SK-N-SH (cell line): ENCODE results near the gene MAPKAP1. TPM values are rescaled to one million over a fixed set of nuclear protein-coding genes. Genes with fewer than 3 reads are reported as not detected.

Source experiments
- CTCF ChIA-PET: fragments of 300-600, 350-600 bp; formaldehyde crosslinking; extraction: SDS; loops from one replicate; lab custom pipeline; 2021; lab: Yijun Ruan, JAX
- POLR2A ChIA-PET: fragments of 350-600 bp; sonication (Branson Sonifier 250); formaldehyde crosslinking; extraction: SDS; loops from one replicate; lab custom pipeline; 2020; ENCODE audit warnings: antibody characterized with exemption, inconsistent platforms; lab: Yijun Ruan, JAX
- DNase-seq: peaks from one replicate; pipeline ENCODE4 v3.0.0; 2012
- H2AFZ ChIP-seq: fragments of 200-600 bp; sonication (generic); 2 replicates; pipeline ENCODE4 v1.8.1; 2016; ENCODE audit warnings: antibody characterized with exemption, mild to moderate bottlenecking, low read depth
- H3F3A ChIP-seq: fragments of 200-600 bp; sonication (generic); replicated peaks from 2 replicates; pipeline ENCODE3; 2016; ENCODE audit warnings: antibody characterized with exemption, mild to moderate bottlenecking; ENCODE audit not compliant: insufficient read depth
- H3K27ac ChIP-seq, 2 experiments: fragments of 200-500 bp in 1 of 2; fragments of 200-600 bp in 1 of 2; sonication (Bioruptor generic) in 1 of 2; sonication (generic), shearing (Covaris generic) in 1 of 2; 2 replicates each; pipeline versions ENCODE4 v1.5.1 to v1.6.1; 2014 to 2016; ENCODE audit warnings: low read depth in 2 of 2, inconsistent platforms in 1 of 2, low read length in 1 of 2, mild to moderate bottlenecking in 1 of 2, mixed read lengths in 1 of 2
- H3K27me3 ChIP-seq: fragments of 200-600 bp; sonication (generic), shearing (Covaris generic); 2 replicates; pipeline ENCODE4 v1.6.1; 2016; ENCODE audit warnings: mixed run types; ENCODE audit not compliant: insufficient read depth
- H3K36me3 ChIP-seq, 2 experiments: fragments of 200-500 bp in 1 of 2; fragments of 200-600 bp in 1 of 2; sonication (Bioruptor generic) in 1 of 2; sonication (generic) in 1 of 2; replicated peaks in 1 of 2; 2 replicates each; pipeline versions ENCODE3 to v1.5.1; 2014 to 2016; ENCODE audit warnings: low read length in 1 of 2, mild to moderate bottlenecking in 1 of 2; ENCODE audit not compliant: insufficient read depth in 2 of 2, control insufficient read depth in 1 of 2
- H3K4me1 ChIP-seq, 2 experiments: fragments of 200-500 bp in 1 of 2; fragments of 200-600 bp in 1 of 2; sonication (Bioruptor generic) in 1 of 2; sonication (generic), shearing (Covaris generic) in 1 of 2; 2 replicates each; pipeline versions ENCODE4 v1.5.1 to v1.6.1; 2014 to 2016; ENCODE audit warnings: low read depth in 1 of 2, low read length in 1 of 2, mixed run types in 1 of 2; ENCODE audit not compliant: insufficient read depth in 2 of 2, control insufficient read depth in 1 of 2
- H3K4me2 ChIP-seq: fragments of 200-600 bp; sonication (generic), shearing (Covaris generic); 2 replicates; pipeline ENCODE4 v1.6.1; 2017; ENCODE audit warnings: mixed run types
- H3K4me3 ChIP-seq, 2 experiments: fragments of 200-500 bp in 1 of 2; fragments of 200-600 bp in 1 of 2; sonication (Bioruptor generic) in 1 of 2; sonication (generic), shearing (Covaris generic) in 1 of 2; 2 replicates each; pipeline versions ENCODE4 v1.5.1 to v1.8.1; 2014 to 2016; ENCODE audit warnings: low read depth in 2 of 2, inconsistent platforms in 1 of 2, low read length in 1 of 2, mild to moderate bottlenecking in 1 of 2, mixed read lengths in 1 of 2, moderate library complexity in 1 of 2
- H3K79me2 ChIP-seq: fragments of 200-600 bp; sonication (generic); 2 replicates; pipeline ENCODE4 v1.8.1; 2017; ENCODE audit warnings: mild to moderate bottlenecking; ENCODE audit not compliant: insufficient read depth
- H3K9ac ChIP-seq: fragments of 200-600 bp; sonication (generic); 2 replicates; pipeline ENCODE4 v1.6.1; 2017; ENCODE audit warnings: mixed run types
- H3K9me2 ChIP-seq: fragments of 200-600 bp; sonication (generic); 2 replicates; pipeline ENCODE4 v1.6.1; 2017; ENCODE audit warnings: mixed run types
- H3K9me3 ChIP-seq: fragments of 200-600 bp; sonication (generic); 2 replicates; pipeline ENCODE4 v1.6.1; 2017; ENCODE audit warnings: mixed run types, mild to moderate bottlenecking, moderate library complexity
- H4K20me1 ChIP-seq: fragments of 200-600 bp; sonication (generic); 2 replicates; pipeline ENCODE4 v1.6.1; 2017; ENCODE audit warnings: mild to moderate bottlenecking, mixed run types; ENCODE audit not compliant: insufficient read depth
- CHD2 ChIP-seq: fragments of 150-350 bp; IDR thresholded peaks from 2 replicates; pipeline ENCODE4 v1.6.1; 2018; ENCODE audit warnings: low read length; ENCODE audit not compliant: partially characterized antibody
- EP300 ChIP-seq, 2 experiments: IDR thresholded peaks; 2 replicates each; pipeline versions ENCODE4 v1.4.0 to v1.6.1; 2012; ENCODE audit warnings: borderline replicate concordance in 1 of 2, low read depth in 1 of 2, low read length in 1 of 2
- EZH2phosphoT487 ChIP-seq: fragments of 200-600 bp; sonication (generic); IDR thresholded peaks from 2 replicates; pipeline ENCODE4 v1.6.1; 2017; ENCODE audit warnings: low read depth, mixed run types, mild to moderate bottlenecking, antibody characterized with exemption, moderate library complexity, borderline replicate concordance
- FOSL2 ChIP-seq: IDR thresholded peaks from 2 replicates; pipeline ENCODE4 v1.4.0; 2012; ENCODE audit warnings: low read depth, mild to moderate bottlenecking, moderate library complexity, borderline replicate concordance
- FOXJ3 ChIP-seq: sonication (generic); formaldehyde crosslinking; IDR thresholded peaks from 2 replicates; pipeline ENCODE4 v1.5.1; 2020; ENCODE audit warnings: mild to moderate bottlenecking, missing genetic modification reagents
- JUND ChIP-seq: IDR thresholded peaks from 2 replicates; pipeline ENCODE4 v1.4.0; 2012
- MEF2A ChIP-seq: IDR thresholded peaks from 2 replicates; pipeline ENCODE4 v1.4.0; 2012; ENCODE audit warnings: low read depth, borderline replicate concordance
- MXI1 ChIP-seq: IDR thresholded peaks from 2 replicates; pipeline ENCODE4 v1.6.1; 2012; ENCODE audit warnings: mild to moderate bottlenecking, low read depth, low read length, improper control_type of control experiment
- NFIC ChIP-seq: IDR thresholded peaks from 2 replicates; pipeline ENCODE4 v1.4.0; 2012; ENCODE audit warnings: borderline replicate concordance
- RAD21 ChIP-seq: IDR thresholded peaks from 2 replicates; pipeline ENCODE4 v1.6.1; 2012; ENCODE audit warnings: mild to moderate bottlenecking, low read length
- RCOR1 ChIP-seq: fragments of 150-350 bp; IDR thresholded peaks from 2 replicates; pipeline ENCODE4 v1.6.1; 2017; ENCODE audit warnings: antibody characterized with exemption, low read length
- SIN3A ChIP-seq: IDR thresholded peaks from 2 replicates; pipeline ENCODE4 v1.6.1; 2012; ENCODE audit warnings: low read depth, mild to moderate bottlenecking, low read length, moderate library complexity, borderline replicate concordance
- YY1 ChIP-seq: IDR thresholded peaks from 2 replicates; pipeline ENCODE4 v1.4.0; 2012; ENCODE audit warnings: low read depth, mild to moderate bottlenecking
- WGBS: methylation state at CpG from one replicate; pipeline ENCODE4 v1.1.6; 2017; ENCODE audit warnings: low lambda C conversion rate; 5-methylcytosine and 5-hydroxymethylcytosine counted together
- polyA plus RNA-seq, 3 experiments: library from polyadenylated mRNA; depleted of rRNA; stranded (reverse); fragments of >200 nt; gene quantifications; 2 replicates each; pipeline ENCODE4 v1.2.3, GENCODE V29; 2012
- TF ChIP-seq, protein P1 (sequence below): IDR thresholded peaks from 2 replicates; pipeline ENCODE4 v1.4.0; 2012; ENCODE audit warnings: low read depth
- TF ChIP-seq, protein P2 (sequence below): fragments of 150-350 bp; IDR thresholded peaks from 2 replicates; pipeline ENCODE4 v1.6.1; 2016; ENCODE audit warnings: mild to moderate bottlenecking, low read depth, low read length
- TF ChIP-seq, protein P3 (sequence below): fragments of 150-350 bp; IDR thresholded peaks from 2 replicates; pipeline ENCODE4 v1.6.1; 2017; ENCODE audit warnings: antibody characterized with exemption, low read length, low read depth, borderline replicate concordance
- TF ChIP-seq, protein P4 (sequence below): IDR thresholded peaks from 2 replicates; pipeline ENCODE4 v1.6.1; 2012; ENCODE audit warnings: mild to moderate bottlenecking, low read depth, low read length, moderate library complexity
- TF ChIP-seq, protein P5 (sequence below): IDR thresholded peaks from 2 replicates; pipeline ENCODE4 v1.4.0; 2012; ENCODE audit warnings: low read depth, borderline replicate concordance

The MAPKAP1 gene
- polyA plus RNA-seq, 1 of the 3 experiments (the other 2 are of a cell fraction): 117 TPM

DNA sequence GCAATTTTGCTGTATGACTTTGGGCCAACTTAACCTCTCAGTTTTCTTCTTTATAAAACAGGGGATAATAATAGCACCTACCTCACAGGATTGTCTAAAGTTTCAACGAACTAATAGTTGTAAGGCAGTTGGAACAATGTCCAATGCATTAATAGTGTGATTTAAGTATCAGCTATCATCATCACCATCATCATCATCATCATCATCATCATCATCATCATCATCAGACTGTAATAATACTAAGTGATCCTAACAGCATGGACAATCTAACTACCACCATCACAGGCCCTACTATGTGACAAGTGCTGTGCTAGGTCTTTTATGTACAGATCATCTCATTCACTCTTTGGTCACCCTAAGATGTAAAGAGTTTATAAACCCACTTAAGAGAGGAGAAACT lies 196.0 kb downstream of the MAPKAP1 start:
- Histone ChIP-seq H3K9ac (no peak overlapping the region), H3K36me3 (peaks cover 2 to 5% of the 10 kb centered on the region in 2 experiments), H3K27me3 (no peaks in the 10 kb centered on the region), H3K79me2 (peaks cover 20% of the 10 kb centered on the region), H3K4me3 (no peak overlapping the region), H3F3A (peaks cover 20% of the 10 kb centered on the region), H2AFZ (no peak overlapping the region), H3K27ac (no peak overlapping the region), H3K9me2 (no peaks in the 10 kb centered on the region), H4K20me1 (no peaks in the 10 kb centered on the region), H3K4me1 (peaks cover 13 to 17% of the 10 kb centered on the region in 2 experiments), H3K9me3 (no peaks in the 10 kb centered on the region), H3K4me2 (no peak overlapping the region)
- TF ChIP-seq, protein P1, sequence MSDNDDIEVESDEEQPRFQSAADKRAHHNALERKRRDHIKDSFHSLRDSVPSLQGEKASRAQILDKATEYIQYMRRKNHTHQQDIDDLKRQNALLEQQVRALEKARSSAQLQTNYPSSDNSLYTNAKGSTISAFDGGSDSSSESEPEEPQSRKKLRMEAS: no peak
- TF ChIP-seq EZH2phosphoT487 (no peak), RAD21 (no peak), FOXJ3 (CRISPR knock-in tag) (no peak), EP300 (IDR thresholded peaks at IDR 0.05; ENCODE audit: borderline replicate concordance in 1 of 2, low read depth in 1 of 2, low read length in 1 of 2) (no peak), RCOR1 (no peak), SIN3A (no peak), MEF2A (no peak), NFIC (no peak), FOSL2 (no peak), CHD2 (no peak), JUND (no peak), MXI1 (no peak), YY1 (no peak)
- TF ChIP-seq, protein P2, sequence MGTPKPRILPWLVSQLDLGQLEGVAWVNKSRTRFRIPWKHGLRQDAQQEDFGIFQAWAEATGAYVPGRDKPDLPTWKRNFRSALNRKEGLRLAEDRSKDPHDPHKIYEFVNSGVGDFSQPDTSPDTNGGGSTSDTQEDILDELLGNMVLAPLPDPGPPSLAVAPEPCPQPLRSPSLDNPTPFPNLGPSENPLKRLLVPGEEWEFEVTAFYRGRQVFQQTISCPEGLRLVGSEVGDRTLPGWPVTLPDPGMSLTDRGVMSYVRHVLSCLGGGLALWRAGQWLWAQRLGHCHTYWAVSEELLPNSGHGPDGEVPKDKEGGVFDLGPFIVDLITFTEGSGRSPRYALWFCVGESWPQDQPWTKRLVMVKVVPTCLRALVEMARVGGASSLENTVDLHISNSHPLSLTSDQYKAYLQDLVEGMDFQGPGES: no peak
- TF ChIP-seq, protein P3, sequence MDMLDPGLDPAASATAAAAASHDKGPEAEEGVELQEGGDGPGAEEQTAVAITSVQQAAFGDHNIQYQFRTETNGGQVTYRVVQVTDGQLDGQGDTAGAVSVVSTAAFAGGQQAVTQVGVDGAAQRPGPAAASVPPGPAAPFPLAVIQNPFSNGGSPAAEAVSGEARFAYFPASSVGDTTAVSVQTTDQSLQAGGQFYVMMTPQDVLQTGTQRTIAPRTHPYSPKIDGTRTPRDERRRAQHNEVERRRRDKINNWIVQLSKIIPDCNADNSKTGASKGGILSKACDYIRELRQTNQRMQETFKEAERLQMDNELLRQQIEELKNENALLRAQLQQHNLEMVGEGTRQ: no peak
- TF ChIP-seq, protein P4, sequence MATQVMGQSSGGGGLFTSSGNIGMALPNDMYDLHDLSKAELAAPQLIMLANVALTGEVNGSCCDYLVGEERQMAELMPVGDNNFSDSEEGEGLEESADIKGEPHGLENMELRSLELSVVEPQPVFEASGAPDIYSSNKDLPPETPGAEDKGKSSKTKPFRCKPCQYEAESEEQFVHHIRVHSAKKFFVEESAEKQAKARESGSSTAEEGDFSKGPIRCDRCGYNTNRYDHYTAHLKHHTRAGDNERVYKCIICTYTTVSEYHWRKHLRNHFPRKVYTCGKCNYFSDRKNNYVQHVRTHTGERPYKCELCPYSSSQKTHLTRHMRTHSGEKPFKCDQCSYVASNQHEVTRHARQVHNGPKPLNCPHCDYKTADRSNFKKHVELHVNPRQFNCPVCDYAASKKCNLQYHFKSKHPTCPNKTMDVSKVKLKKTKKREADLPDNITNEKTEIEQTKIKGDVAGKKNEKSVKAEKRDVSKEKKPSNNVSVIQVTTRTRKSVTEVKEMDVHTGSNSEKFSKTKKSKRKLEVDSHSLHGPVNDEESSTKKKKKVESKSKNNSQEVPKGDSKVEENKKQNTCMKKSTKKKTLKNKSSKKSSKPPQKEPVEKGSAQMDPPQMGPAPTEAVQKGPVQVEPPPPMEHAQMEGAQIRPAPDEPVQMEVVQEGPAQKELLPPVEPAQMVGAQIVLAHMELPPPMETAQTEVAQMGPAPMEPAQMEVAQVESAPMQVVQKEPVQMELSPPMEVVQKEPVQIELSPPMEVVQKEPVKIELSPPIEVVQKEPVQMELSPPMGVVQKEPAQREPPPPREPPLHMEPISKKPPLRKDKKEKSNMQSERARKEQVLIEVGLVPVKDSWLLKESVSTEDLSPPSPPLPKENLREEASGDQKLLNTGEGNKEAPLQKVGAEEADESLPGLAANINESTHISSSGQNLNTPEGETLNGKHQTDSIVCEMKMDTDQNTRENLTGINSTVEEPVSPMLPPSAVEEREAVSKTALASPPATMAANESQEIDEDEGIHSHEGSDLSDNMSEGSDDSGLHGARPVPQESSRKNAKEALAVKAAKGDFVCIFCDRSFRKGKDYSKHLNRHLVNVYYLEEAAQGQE: no peak
- TF ChIP-seq, protein P5, sequence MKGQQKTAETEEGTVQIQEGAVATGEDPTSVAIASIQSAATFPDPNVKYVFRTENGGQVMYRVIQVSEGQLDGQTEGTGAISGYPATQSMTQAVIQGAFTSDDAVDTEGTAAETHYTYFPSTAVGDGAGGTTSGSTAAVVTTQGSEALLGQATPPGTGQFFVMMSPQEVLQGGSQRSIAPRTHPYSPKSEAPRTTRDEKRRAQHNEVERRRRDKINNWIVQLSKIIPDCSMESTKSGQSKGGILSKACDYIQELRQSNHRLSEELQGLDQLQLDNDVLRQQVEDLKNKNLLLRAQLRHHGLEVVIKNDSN: no peak
- CTCF ChIA-PET: interaction anchor here (1.2 to 1.3 kb wide), 2 partner anchors 47 to 79 kb away, joined by 3 to 4 read pairs; no protein-coding TSS in a partner anchor
- no peak for DNase-seq
- WGBS: 79% methylated on average over 1 of the region's 1 CpG
- POLR2A ChIA-PET: no interaction called here
